KMS-11 (cell line): ENCODE measurements around the gene FAM168B.

Experiments used
- H2AFZ ChIP-seq: fragments of 200-600 bp; sonication (generic); 2 replicates; pipeline ENCODE4 v1.6.1; 2016; ENCODE audit warnings: antibody characterized with exemption, mixed run types, low read depth
- H3K27ac ChIP-seq: fragments of 200-600 bp; sonication (generic); 2 replicates; pipeline ENCODE4 v1.6.1; 2016; ENCODE audit warnings: mild to moderate bottlenecking, mixed run types
- H3K27me3 ChIP-seq: fragments of 200-600 bp; sonication (generic); 2 replicates; pipeline ENCODE4 v1.6.1; 2017; ENCODE audit warnings: mild to moderate bottlenecking, low read depth, mixed run types, moderate library complexity; ENCODE audit not compliant: insufficient read depth
- H3K36me3 ChIP-seq: fragments of 200-600 bp; sonication (generic); 2 replicates; pipeline ENCODE4 v1.6.1; 2017; ENCODE audit warnings: mild to moderate bottlenecking, mixed run types; ENCODE audit not compliant: insufficient read depth
- H3K4me1 ChIP-seq: fragments of 200-600 bp; sonication (generic); 2 replicates; pipeline ENCODE4 v1.6.1; 2016; ENCODE audit warnings: mild to moderate bottlenecking, low read depth, mixed run types; ENCODE audit not compliant: poor library complexity, severe bottlenecking
- H3K4me2 ChIP-seq: fragments of 200-600 bp; sonication (generic); 2 replicates; pipeline ENCODE4 v1.7.0; 2016; ENCODE audit warnings: mild to moderate bottlenecking, mixed run types
- H3K4me3 ChIP-seq: fragments of 200-600 bp; sonication (generic); IDR thresholded peaks from 2 replicates; pipeline ENCODE4 v1.6.1; 2017; ENCODE audit warnings: low read depth, low read length, mixed read lengths; ENCODE audit not compliant: insufficient read depth
- H3K79me2 ChIP-seq: fragments of 200-600 bp; sonication (generic); 2 replicates; pipeline ENCODE4 v1.6.1; 2016; ENCODE audit warnings: low read depth, mixed run types; ENCODE audit not compliant: insufficient read depth
- H3K9ac ChIP-seq: fragments of 200-600 bp; sonication (generic); 2 replicates; pipeline ENCODE4 v1.6.1; 2016; ENCODE audit warnings: mild to moderate bottlenecking, mixed run types
- H4K20me1 ChIP-seq: fragments of 200-600 bp; sonication (generic); 2 replicates; pipeline ENCODE4 v1.6.1; 2016; ENCODE audit warnings: mild to moderate bottlenecking, mixed run types; ENCODE audit not compliant: insufficient read depth
- TF ChIP-seq, protein P1 (sequence below): fragments of 200-600 bp; sonication (generic); conservative IDR thresholded peaks from 2 replicates; pipeline ENCODE4 v1.6.1; 2017; ENCODE audit warnings: low read depth, mild to moderate bottlenecking, antibody characterized with exemption, low read length, moderate library complexity, mixed read lengths

FAM168B gene

GRCh38 chr2:131031431-131031841, 61.8 kb downstream of the FAM168B start:
- no peaks in the 10 kb centered on the region for H3K79me2 ChIP-seq
- H3K4me1 ChIP-seq, result no peaks in the 10 kb centered on the region
- TF ChIP-seq, protein P1, sequence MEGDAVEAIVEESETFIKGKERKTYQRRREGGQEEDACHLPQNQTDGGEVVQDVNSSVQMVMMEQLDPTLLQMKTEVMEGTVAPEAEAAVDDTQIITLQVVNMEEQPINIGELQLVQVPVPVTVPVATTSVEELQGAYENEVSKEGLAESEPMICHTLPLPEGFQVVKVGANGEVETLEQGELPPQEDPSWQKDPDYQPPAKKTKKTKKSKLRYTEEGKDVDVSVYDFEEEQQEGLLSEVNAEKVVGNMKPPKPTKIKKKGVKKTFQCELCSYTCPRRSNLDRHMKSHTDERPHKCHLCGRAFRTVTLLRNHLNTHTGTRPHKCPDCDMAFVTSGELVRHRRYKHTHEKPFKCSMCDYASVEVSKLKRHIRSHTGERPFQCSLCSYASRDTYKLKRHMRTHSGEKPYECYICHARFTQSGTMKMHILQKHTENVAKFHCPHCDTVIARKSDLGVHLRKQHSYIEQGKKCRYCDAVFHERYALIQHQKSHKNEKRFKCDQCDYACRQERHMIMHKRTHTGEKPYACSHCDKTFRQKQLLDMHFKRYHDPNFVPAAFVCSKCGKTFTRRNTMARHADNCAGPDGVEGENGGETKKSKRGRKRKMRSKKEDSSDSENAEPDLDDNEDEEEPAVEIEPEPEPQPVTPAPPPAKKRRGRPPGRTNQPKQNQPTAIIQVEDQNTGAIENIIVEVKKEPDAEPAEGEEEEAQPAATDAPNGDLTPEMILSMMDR, result no peak
- H3K27me3 ChIP-seq, result no peaks in the 10 kb centered on the region
- H3K9ac ChIP-seq, result no peak overlapping the region
- H2AFZ ChIP-seq, result no peak overlapping the region
- H3K4me2 ChIP-seq, result no peak overlapping the region
- H4K20me1 ChIP-seq, result no peaks in the 10 kb centered on the region
- H3K36me3 ChIP-seq, result no peaks in the 10 kb centered on the region
- H3K27ac ChIP-seq, result no peak overlapping the region
- H3K4me3 ChIP-seq, result no peak overlapping the region

- H3K27ac ChIP-seq, result no peak overlapping the region
- no peak overlapping the region for H2AFZ ChIP-seq
- TF ChIP-seq, protein P1, result no peak
- H3K4me1 ChIP-seq, result no peaks in the 10 kb centered on the region
- no peaks in the 10 kb centered on the region for H3K79me2 ChIP-seq
- no peaks in the 10 kb centered on the region for H4K20me1 ChIP-seq
- H3K4me3 ChIP-seq, result no peak overlapping the region
- H3K36me3 ChIP-seq, result no peaks in the 10 kb centered on the region
- no peaks in the 10 kb centered on the region for H3K27me3 ChIP-seq
- no peak overlapping the region for H3K9ac ChIP-seq
- no peak overlapping the region for H3K4me2 ChIP-seq
Observed at GRCh38 chr2:131030478-131030971, 62.7 kb downstream of the FAM168B start.

DNA sequence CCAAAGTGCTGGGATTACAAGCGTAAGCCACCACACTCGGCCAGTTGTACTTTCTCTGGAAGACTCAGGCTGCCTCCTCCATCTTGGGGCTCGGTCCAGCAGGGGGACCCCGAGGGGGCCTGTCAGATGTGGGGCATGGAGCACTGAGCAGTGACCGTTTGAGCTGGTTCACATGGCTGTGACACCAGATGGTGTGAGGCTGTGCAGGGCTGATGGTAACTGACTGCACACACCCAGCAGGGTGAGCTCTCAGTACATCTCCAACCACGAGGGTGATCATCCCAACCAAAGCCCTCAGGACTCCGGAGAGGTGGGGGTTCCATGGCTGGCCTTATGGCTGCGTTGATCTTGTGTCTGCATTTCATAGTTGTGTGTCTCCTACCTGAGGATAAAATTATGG, 63.4 kb downstream of the FAM168B start:
- TF ChIP-seq, protein P1, result no peak
- H3K36me3 ChIP-seq, result no peaks in the 10 kb centered on the region
- no peak overlapping the region for H2AFZ ChIP-seq
- H3K9ac ChIP-seq, result no peak overlapping the region
- H3K4me1 ChIP-seq, result no peaks in the 10 kb centered on the region
- H4K20me1 ChIP-seq, result no peaks in the 10 kb centered on the region
- H3K4me3 ChIP-seq, result no peak overlapping the region
- no peak overlapping the region for H3K27ac ChIP-seq
- H3K4me2 ChIP-seq, result no peak overlapping the region
- no peaks in the 10 kb centered on the region for H3K27me3 ChIP-seq
- H3K79me2 ChIP-seq, result no peaks in the 10 kb centered on the region

GRCh38 chr2:131027566-131028528, 65.4 kb downstream of the FAM168B start:
- H3K79me2 ChIP-seq, result no peaks in the 10 kb centered on the region
- H4K20me1 ChIP-seq, result no peaks in the 10 kb centered on the region
- no peak overlapping the region for H3K4me3 ChIP-seq
- no peaks in the 10 kb centered on the region for H3K4me1 ChIP-seq
- H3K27me3 ChIP-seq, result no peaks in the 10 kb centered on the region
- no peaks in the 10 kb centered on the region for H3K36me3 ChIP-seq
- H3K9ac ChIP-seq, result no peak overlapping the region
- TF ChIP-seq, protein P1, result no peak
- H3K27ac ChIP-seq, result no peak overlapping the region
- H3K4me2 ChIP-seq, result no peak overlapping the region
- no peak overlapping the region for H2AFZ ChIP-seq
